Transverse colon (tissue), 3 donors: ENCODE results near the gene GRAMD1C.

Experiments used
- EP300 ChIP-seq: sonication (generic); formaldehyde crosslinking; IDR thresholded peaks from one replicate; pipeline ENCODE4 v1.6.1; 2017; ENCODE audit warnings: antibody characterized with exemption, low read depth
- POLR2A ChIP-seq: fragments of 450-650 bp; IDR thresholded peaks from one replicate; pipeline ENCODE4 v1.6.1; 2016; ENCODE audit warnings: antibody characterized with exemption, mild to moderate bottlenecking, moderate library complexity
- TF ChIP-seq, protein P1 (sequence below), 5 experiments: fragments of 200-600 bp in 3 of 5; fragments of 450-650 bp in 2 of 5; sonication (generic) in 3 of 5; IDR thresholded peaks; 1 replicate in 2 of 5; 2 replicates in 3 of 5; pipeline ENCODE4 v1.5.1; 2016 to 2017; ENCODE audit warnings: antibody characterized with exemption in 5 of 5, inconsistent platforms in 3 of 5, mild to moderate bottlenecking in 2 of 5, moderate library complexity in 1 of 5

- TF ChIP-seq, protein P1, sequence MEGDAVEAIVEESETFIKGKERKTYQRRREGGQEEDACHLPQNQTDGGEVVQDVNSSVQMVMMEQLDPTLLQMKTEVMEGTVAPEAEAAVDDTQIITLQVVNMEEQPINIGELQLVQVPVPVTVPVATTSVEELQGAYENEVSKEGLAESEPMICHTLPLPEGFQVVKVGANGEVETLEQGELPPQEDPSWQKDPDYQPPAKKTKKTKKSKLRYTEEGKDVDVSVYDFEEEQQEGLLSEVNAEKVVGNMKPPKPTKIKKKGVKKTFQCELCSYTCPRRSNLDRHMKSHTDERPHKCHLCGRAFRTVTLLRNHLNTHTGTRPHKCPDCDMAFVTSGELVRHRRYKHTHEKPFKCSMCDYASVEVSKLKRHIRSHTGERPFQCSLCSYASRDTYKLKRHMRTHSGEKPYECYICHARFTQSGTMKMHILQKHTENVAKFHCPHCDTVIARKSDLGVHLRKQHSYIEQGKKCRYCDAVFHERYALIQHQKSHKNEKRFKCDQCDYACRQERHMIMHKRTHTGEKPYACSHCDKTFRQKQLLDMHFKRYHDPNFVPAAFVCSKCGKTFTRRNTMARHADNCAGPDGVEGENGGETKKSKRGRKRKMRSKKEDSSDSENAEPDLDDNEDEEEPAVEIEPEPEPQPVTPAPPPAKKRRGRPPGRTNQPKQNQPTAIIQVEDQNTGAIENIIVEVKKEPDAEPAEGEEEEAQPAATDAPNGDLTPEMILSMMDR (IDR thresholded peaks at IDR 0.05): no peak
- no peak for TF ChIP-seq POLR2A
- TF ChIP-seq EP300: no peak
These were observed 35.4 kb downstream of the GRAMD1C start for GRCh38 chr3:113873814-113874526.
